Upper lobe of left lung (tissue), 4 donors: ENCODE results near the gene MEGF11.

Experiments
- CTCF ChIP-seq, 6 experiments: fragments of 450-650 bp in 4 of 6; fragments of 200-600 bp in 2 of 6; sonication (generic) in 2 of 6; IDR thresholded peaks; one replicate each; pipeline ENCODE4 v1.5.1; 2016 to 2019; ENCODE audit warnings: antibody characterized with exemption in 6 of 6
- EP300 ChIP-seq, 4 donors: sonication (generic); formaldehyde crosslinking; IDR thresholded peaks; one replicate each; pipeline ENCODE4 v1.5.1; 2017; ENCODE audit warnings: antibody characterized with exemption in 4 of 4, control low read depth in 2 of 4
- POLR2A ChIP-seq, 4 donors: fragments of 450-650 bp; IDR thresholded peaks; one replicate each; pipeline ENCODE4 v1.5.1; 2016 to 2017; ENCODE audit warnings: antibody characterized with exemption in 4 of 4, mild to moderate bottlenecking in 2 of 4
- POLR2AphosphoS5 ChIP-seq, 2 donors: sonication (generic); formaldehyde crosslinking; IDR thresholded peaks; one replicate each; pipeline ENCODE4 v1.5.1; 2017; ENCODE audit warnings: antibody characterized with exemption in 2 of 2

- TF ChIP-seq CTCF (IDR thresholded peaks at IDR 0.05) (no peak), POLR2AphosphoS5 (IDR thresholded peaks at IDR 0.05) (no peak), POLR2A (IDR thresholded peaks at IDR 0.05) (no peak), EP300 (IDR thresholded peaks at IDR 0.05) (no peak)
These were observed 206.8 kb downstream of the MEGF11 start for GRCh38 chr15:66046751-66047150.
